HG02642 (cell line): ENCODE results near the gene TOLLIP.

Experiments
- ATAC-seq: cut with Tn5 transposase; IDR thresholded peaks from one replicate; pipeline ENCODE4 v1.9.1; 2021; ENCODE audit warnings: mild to moderate bottlenecking; ENCODE audit not compliant: unreplicated experiment, poor library complexity

TOLLIP gene

GRCh38 chr11:1235306-1235900 lies 74.0 kb downstream of the TOLLIP start:
- ATAC-seq = no peak

DNA sequence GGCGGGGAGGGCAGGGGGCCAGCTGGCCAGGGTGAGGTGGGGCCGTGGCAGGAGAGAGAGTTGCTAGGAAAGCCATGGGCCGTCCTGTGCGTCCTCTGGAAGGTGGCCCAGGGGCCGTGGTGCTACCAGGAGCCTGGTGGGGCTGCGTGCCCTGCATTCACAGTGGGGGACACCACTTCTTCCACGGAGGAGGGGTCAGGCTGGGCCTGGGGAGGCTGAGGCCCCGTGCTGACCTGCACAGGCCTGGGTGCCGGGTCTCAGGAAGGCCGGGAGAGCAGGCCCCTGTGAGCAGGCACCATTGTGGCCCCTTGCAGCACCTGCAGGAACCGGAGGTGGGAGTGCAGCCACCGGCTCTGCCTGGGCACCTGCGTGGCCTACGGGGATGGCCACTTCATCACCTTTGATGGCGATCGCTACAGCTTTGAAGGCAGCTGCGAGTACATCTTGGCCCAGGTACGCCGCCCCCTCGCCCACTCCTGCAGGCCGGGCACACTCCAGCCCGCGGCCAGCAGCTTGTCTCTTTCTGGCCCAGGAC lies 74.6 kb downstream of the TOLLIP start:
- ATAC-seq = no peak

GRCh38 chr11:1234054-1234720 lies 75.2 kb downstream of the TOLLIP start:
- ATAC-seq = no peak

GRCh38 chr11:1233351-1234053 lies 75.9 kb downstream of the TOLLIP start:
- ATAC-seq = no peak

DNA sequence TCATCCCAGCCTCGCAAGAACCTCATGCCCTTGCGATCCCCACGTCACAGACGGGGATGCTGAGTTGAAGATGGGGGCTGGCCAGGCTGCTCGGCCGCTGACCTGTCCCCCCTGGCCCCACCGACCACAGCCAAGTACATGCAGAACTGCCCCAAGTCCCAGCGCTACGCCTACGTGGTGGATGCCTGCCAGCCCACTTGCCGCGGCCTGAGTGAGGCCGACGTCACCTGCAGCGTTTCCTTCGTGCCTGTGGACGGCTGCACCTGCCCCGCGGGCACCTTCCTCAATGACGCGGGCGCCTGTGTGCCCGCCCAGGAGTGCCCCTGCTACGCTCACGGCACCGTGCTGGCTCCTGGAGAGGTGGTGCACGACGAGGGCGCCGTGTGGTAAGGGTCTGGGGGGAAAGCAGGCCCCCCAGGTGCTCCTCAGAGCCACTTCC lies 76.5 kb downstream of the TOLLIP start:
- ATAC-seq = no peak

- ATAC-seq = no peak
These were observed 77.2 kb downstream of the TOLLIP start for GRCh38 chr11:1232021-1232882.

GRCh38 chr11:1231396-1232020 lies 77.9 kb downstream of the TOLLIP start:
- no peak for ATAC-seq

DNA sequence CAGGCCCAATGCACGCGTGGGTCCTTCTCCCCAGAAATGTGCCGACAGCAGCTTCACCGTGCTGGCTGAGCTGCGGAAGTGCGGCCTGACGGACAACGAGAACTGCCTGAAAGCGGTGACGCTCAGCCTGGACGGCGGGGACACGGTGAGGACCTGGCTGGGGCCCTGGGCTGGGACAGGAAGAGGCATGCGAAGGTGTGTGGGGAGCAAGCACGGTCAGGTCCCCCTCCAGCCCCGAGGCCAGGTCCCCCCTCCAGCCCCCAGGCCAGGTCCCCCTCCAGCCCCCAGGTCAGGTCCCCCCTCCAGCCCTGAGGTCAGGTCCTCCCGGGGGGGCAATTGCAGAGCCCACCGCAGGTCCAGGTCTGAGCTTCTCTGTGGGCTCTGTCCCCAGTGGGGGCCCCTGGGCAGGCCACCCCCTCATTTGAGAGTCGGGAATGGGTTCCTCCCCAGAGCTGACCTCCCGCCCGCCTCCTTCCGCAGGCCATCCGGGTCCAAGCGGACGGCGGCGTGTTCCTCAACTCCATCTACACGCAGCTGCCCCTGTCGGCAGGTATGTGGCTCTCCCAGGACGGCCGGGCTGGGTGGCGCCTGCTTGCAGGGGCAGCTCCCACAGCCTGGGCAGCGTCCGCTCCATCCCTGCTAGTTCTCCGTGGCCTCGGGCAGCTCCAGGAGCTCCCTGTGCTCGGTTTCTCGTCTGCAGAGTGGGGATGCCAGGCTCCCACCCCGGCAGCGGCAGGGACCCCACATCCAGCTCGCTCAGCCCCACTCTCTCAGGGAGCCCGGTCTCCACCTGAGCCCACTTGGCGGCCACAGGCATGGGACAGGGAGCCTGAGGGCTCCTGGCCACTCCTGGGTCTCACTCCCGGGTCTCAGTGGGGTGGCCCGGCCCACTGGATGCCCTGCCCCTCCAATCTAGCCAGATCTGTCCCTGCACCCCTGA lies 78.7 kb downstream of the TOLLIP start:
- no peak for ATAC-seq

GRCh38 chr11:1230121-1230455 lies 79.3 kb downstream of the TOLLIP start:
- no peak for ATAC-seq

DNA sequence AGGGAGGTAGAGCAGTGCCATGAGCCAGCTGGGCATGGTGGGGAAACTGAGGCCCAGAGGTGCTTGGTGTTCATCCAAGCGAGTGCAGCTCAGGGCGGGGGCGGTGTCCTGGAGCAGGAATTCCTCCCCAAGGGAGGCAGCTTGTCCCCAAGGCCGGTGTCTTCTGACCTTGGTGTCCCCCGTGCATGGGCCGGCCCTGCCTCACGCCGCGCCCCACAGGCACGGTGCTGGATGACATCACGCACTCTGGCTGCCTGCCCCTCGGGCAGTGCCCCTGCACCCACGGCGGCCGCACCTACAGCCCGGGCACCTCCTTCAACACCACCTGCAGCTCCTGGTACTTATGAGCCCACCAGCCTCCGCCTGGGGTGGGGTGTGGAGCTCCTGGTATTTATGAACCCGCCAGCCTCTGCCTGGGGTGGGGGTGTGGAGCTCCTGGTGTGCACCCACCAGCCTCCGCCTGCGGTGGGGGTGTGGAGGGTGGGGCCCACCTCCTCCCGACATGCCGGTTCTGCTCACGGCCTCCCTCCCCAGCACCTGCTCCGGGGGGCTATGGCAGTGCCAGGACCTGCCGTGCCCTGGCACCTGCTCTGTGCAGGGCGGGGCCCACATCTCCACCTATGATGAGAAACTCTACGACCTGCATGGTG lies 79.8 kb downstream of the TOLLIP start:
- no peak for ATAC-seq

DNA sequence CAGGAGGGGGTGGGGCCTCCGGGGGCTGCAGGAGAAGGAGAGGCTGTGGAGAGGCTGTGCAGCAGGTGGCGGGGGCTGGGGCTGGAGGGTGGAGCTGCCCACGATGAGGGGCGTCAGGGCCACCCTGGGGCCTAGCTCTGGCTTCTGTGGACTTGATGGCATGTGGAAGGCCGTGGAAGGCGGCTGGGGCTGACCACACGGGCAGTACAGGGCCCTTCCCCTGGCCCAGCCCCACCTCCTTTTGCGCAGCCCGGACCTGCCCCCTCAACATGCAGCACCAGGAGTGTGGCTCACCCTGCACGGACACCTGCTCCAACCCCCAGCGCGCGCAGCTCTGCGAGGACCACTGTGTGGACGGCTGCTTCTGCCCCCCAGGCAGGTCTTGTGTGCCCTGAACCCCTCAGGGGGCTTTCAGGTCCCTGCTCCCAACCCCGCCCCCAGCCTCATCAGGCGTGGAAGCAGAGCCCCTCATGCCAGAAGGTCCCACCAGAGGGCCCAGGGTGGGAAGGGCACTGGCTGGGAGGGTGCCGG lies 80.4 kb downstream of the TOLLIP start:
- no peak for ATAC-seq

DNA sequence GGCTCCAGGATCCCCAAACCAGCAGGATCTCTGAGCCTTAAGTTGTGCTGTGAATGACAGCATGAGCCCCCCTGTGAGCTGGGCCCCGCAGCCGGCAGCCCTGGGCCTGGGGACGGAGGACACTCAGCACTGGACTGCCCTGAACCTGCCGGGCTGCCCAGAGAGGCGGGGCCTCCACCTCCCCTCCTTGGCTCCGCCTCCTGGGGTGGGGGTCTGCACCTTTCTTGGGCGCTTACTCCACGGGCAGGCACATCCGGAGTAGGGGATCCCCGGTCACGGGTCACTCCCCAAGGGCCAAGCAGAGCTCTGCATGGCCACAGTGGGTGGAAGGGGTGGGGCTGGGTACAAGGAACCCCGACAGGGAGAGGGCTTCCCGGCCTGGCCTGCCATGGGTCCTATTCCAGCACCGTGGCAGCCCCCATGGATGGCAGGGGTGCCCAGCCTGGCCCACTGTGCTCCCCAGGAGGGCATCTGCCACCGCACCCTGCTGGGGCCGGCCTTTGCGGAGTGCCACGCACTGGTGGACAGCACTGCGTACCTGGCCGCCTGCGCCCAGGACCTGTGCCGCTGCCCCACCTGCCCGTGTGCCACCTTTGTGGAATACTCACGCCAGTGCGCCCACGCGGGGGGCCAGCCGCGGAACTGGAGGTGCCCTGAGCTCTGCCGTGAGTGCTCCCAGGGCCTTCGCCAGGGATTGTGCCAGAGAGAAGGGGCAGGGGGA lies 81.2 kb downstream of the TOLLIP start:
- no peak for ATAC-seq

DNA sequence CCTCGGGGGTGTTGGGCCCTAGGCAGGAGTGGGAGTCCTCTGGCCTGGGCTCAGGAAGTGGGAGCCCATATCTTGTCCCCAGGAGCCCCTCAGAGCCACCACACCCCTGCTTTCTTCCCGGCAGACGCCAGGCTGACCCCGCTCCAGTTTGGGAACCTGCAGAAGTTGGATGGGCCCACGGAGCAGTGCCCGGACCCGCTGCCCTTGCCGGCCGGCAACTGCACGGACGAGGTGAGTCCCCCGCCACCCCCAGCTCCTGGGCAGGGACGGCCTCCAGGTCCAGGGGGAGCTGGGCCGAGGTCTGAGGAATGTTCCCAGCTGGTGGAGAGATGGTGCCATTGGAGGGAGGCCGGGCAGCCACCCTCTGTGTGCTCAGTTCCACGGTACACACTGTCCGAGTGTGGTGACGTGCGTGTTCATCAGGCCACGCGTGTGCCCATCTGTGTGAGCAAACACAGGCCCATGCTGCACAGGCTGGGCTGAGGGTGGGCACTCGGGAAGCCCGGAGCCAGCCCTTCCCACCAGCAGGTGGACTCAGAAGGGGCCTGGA lies 81.8 kb downstream of the TOLLIP start:
- no peak for ATAC-seq

DNA sequence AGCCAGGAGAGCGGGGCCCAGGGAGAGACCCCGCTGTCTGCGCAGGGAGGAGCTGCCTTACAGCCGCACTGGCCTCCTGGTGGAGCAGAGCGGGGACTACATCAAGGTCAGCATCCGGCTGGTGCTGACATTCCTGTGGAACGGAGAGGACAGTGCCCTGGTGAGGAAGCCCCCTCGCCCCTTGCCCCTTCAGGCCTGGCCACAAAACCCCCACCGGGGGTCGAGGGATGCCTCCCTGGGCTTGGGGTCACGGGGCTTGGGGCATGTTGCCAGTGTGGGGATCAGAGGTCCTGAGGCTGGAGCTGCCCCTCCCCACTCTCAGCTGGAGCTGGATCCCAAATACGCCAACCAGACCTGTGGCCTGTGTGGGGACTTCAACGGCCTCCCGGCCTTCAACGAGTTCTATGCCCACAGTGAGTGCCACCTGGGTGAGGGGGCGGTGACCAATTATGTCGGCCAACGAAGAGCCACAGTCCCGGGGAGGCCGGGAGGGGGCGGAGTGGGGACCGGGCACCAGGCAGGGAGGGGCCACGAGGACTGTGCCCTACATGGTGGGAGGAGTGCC lies 82.4 kb downstream of the TOLLIP start:
- ATAC-seq = no peak

DNA sequence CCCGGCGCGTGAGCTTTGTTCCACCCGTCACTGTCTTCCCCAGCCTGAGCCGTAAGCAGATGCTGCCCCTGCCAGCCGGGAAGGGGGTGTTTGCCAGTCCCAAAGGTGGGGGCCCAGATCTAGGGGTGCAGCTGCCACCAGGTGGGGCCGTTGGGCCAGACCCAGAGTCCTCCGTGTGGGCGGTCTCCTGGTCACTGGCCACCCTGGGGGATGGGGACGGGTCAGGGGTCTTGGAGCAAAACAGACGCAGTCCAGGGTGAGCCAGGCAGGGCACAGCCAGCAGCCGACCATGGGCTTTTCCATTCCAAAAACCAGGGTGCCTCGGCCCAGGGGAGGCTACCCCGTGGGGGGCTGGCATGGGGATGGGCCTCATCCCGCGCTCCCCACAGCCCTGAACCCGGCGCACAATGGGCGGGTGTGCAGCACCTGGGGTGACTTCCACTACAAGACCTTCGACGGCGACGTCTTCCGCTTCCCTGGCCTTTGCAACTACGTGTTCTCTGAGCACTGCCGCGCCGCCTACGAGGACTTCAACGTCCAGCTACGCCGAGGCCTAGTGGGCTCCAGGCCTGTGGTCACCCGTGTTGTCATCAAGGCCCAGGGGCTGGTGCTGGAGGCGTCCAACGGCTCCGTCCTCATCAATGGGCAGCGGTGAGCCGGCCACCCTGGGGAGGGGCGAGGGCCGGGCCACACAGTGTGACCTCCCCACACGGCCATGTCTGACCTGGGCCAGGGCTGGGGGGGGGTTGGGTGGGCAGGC lies 83.0 kb downstream of the TOLLIP start:
- ATAC-seq = no peak
